Endothelial cell of umbilical vein (primary cell): ENCODE data around the gene SUFU. TPM values are rescaled to one million over a fixed set of nuclear protein-coding genes. Genes with fewer than 3 reads are reported as not detected.

ENCODE experiments used
- BruUV-seq: library from RNA; stranded (reverse); fragments of 400-500 nt; replicated peaks from 2 replicates; lab custom pipeline; 2021; lab: Mats Ljungman, UMichigan
- CTCF ChIA-PET: fragments of 300-600, 350-600 bp; sonication (Branson Sonifier 250); formaldehyde crosslinking; loops from one replicate; lab custom pipeline; 2021; ENCODE audit warnings: antibody characterized with exemption, inconsistent platforms; lab: Charles Lee
- POLR2A ChIA-PET: fragments of 300-600, 350-600 bp; sonication (Branson Sonifier 250); formaldehyde crosslinking; loops from one replicate; lab custom pipeline; 2021; ENCODE audit warnings: antibody characterized with exemption, inconsistent platforms; lab: Charles Lee
- DNase-seq: peaks from one replicate; pipeline ENCODE4 v3.0.0-alpha.2; 2011; ENCODE audit warnings: low read depth, low spot score
- FAIRE-seq: peaks from 2 replicates; lab custom pipeline; 2011; peaks lifted over from hg19 to GRCh38; lab: Jason Lieb, UNC
- H2AFZ ChIP-seq: 2 replicates; pipeline ENCODE4 v1.6.0; 2012; ENCODE audit warnings: low read depth, low read length, control low read depth, inconsistent platforms
- H3K27ac ChIP-seq: 2 replicates; pipeline ENCODE4 v1.5.1; 2011; ENCODE audit warnings: low read depth, mild to moderate bottlenecking, control low read depth, low read length, moderate library complexity; ENCODE audit not compliant: insufficient read depth
- H3K27me3 ChIP-seq, 2 experiments: 2 replicates each; pipeline versions ENCODE4 v1.6.0 to v1.6.1; 2011; ENCODE audit warnings: low read length in 2 of 2, mixed read lengths in 1 of 2; ENCODE audit not compliant: control insufficient read depth in 2 of 2, insufficient read depth in 2 of 2
- H3K36me3 ChIP-seq, 2 experiments: 2 replicates in 1 of 2; 3 replicates in 1 of 2; pipeline ENCODE4 v1.5.1; 2011; ENCODE audit warnings: low read length in 2 of 2, mild to moderate bottlenecking in 1 of 2, moderate library complexity in 1 of 2; ENCODE audit not compliant: control insufficient read depth in 2 of 2, insufficient read depth in 2 of 2; ENCODE audit errors: extremely low read depth in 1 of 2
- H3K4me1 ChIP-seq: 3 replicates; pipeline ENCODE4 v1.5.1; 2011; ENCODE audit warnings: mild to moderate bottlenecking, low read length; ENCODE audit not compliant: control insufficient read depth, insufficient read depth; ENCODE audit errors: extremely low read depth
- H3K4me2 ChIP-seq: 2 replicates; pipeline ENCODE4 v1.6.1; 2011; ENCODE audit warnings: low read length, control low read depth, mixed read lengths; ENCODE audit not compliant: insufficient read depth
- H3K4me3 ChIP-seq, 3 experiments: fragments of 200-600 bp in 1 of 3; sonication (generic), shearing (Covaris generic) in 1 of 3; replicated peaks in 1 of 3; 2 replicates each; pipeline ENCODE4 v1.5.1; 2011 to 2016; ENCODE audit warnings: control low read depth in 3 of 3, low read length in 3 of 3, mild to moderate bottlenecking in 2 of 3, inconsistent platforms in 1 of 3, low read depth in 1 of 3, moderate library complexity in 1 of 3; ENCODE audit not compliant: insufficient read depth in 1 of 3
- H3K79me2 ChIP-seq: 2 replicates; pipeline ENCODE4 v1.6.0; 2012; ENCODE audit warnings: low read length, inconsistent platforms; ENCODE audit not compliant: control insufficient read depth, insufficient read depth
- H3K9ac ChIP-seq: replicated peaks from 2 replicates; pipeline ENCODE3; 2011; ENCODE audit warnings: low read length, control low read depth; ENCODE audit not compliant: insufficient read depth; ENCODE audit errors: extremely low read depth
- H3K9me1 ChIP-seq: replicated peaks from 3 replicates; pipeline ENCODE4 v1.6.0; 2011; ENCODE audit warnings: mild to moderate bottlenecking, low read length; ENCODE audit not compliant: control insufficient read depth, insufficient read depth; ENCODE audit errors: extremely low read depth
- H3K9me3 ChIP-seq: replicated peaks from 2 replicates; pipeline ENCODE4 v1.5.1; 2012; ENCODE audit warnings: low read length, inconsistent platforms; ENCODE audit not compliant: control insufficient read depth, insufficient read depth
- H4K20me1 ChIP-seq: replicated peaks from 2 replicates; pipeline ENCODE3; 2011; ENCODE audit warnings: mild to moderate bottlenecking, low read length; ENCODE audit not compliant: control insufficient read depth, insufficient read depth; ENCODE audit errors: extremely low read depth
- CTCF ChIP-seq, 2 donors: IDR thresholded peaks; 1 replicate in 1 of 2; 2 replicates in 1 of 2; pipeline ENCODE4 v1.5.1; 2011; ENCODE audit warnings: low read length in 2 of 2, mild to moderate bottlenecking in 2 of 2, moderate library complexity in 2 of 2, control low read depth in 1 of 2, inconsistent platforms in 1 of 2, low read depth in 1 of 2; ENCODE audit not compliant: insufficient read depth in 1 of 2; ENCODE audit errors: extremely low read depth in 1 of 2
- GATA2 ChIP-seq: IDR thresholded peaks from 2 replicates; pipeline ENCODE4 v1.7.0; 2011; ENCODE audit warnings: low read depth, mild to moderate bottlenecking, moderate library complexity, mixed read lengths, low read length; ENCODE audit not compliant: insufficient read length, insufficient read depth
- JUN ChIP-seq: IDR thresholded peaks from 2 replicates; pipeline ENCODE4 v1.6.1; 2011; ENCODE audit warnings: borderline replicate concordance, low read depth; ENCODE audit not compliant: insufficient read length, insufficient read depth
- MAX ChIP-seq: IDR thresholded peaks from 2 replicates; pipeline ENCODE4 v1.6.1; 2011; ENCODE audit not compliant: insufficient read depth, insufficient read length
- POLR2AphosphoS5 ChIP-seq: IDR thresholded peaks from 2 replicates; pipeline ENCODE4 v1.6.1; 2012; ENCODE audit warnings: low read depth, mild to moderate bottlenecking, control low read depth, low read length, moderate library complexity; ENCODE audit not compliant: insufficient read depth
- dilution Hi-C: fragments of 300-500 bp; cut with MboI; formaldehyde crosslinking; loops from one replicate; pipeline ENCODE4 v1.15.0; 2019; ENCODE audit warnings: low sequenced_read_pairs; ENCODE audit not compliant: extremely low pct_ligation_motif_present
- intact Hi-C: fragments of 100-400 bp; cut with micrococcal nuclease; formaldehyde crosslinking; loops from one replicate; pipeline ENCODE4 v1.10.0; 2022
- polyA plus RNA-seq, 4 experiments: library from polyadenylated mRNA; depleted of rRNA in 3 of 4; stranded (reverse) in 3 of 4; unstranded in 1 of 4; fragments of >200 nt; gene quantifications; 2 replicates each; pipeline versions ENCODE4 v1.2.1 to v1.2.3, GENCODE V29; 2011 to 2012; ENCODE audit warnings: missing spikeins in 1 of 4
- total RNA-seq: library from RNA; stranded (reverse); gene quantifications from 2 replicates; pipeline ENCODE4 v1.2.3, GENCODE V29; 2021

The SUFU gene
- total and polyA plus RNA-seq, 2 donors (not counting 3 experiments of a cell fraction or from before 2014, with no cell fraction given): 10.1 to 16.3 TPM

- H3K27me3 ChIP-seq: no peaks in the 10 kb centered on the region
- no peak overlapping the region for H3K4me2 ChIP-seq
- no peak overlapping the region for H2AFZ ChIP-seq
- TF ChIP-seq POLR2AphosphoS5: no peak
- TF ChIP-seq CTCF (IDR thresholded peaks at IDR 0.05; ENCODE audit: extremely low read depth in 1 of 2, insufficient read depth in 1 of 2, low read depth in 1 of 2, low read length in 2 of 2): no peak
- no peak for TF ChIP-seq MAX
- TF ChIP-seq JUN: no peak
- H3K27ac ChIP-seq: no peak overlapping the region
- H3K9me1 ChIP-seq: no peaks in the 10 kb centered on the region
- peaks cover 0 to 7% of the 10 kb centered on the region in 2 experiments for H3K36me3 ChIP-seq
- CTCF ChIA-PET: no interaction called here
- POLR2A ChIA-PET: no interaction called here
- dilution Hi-C loops: no loop called here
- H4K20me1 ChIP-seq: no peaks in the 10 kb centered on the region
- no TSS peak for BruUV-seq
- H3K4me3 ChIP-seq: no peak overlapping the region
- no peak overlapping the region for H3K9ac ChIP-seq
- no peaks in the 10 kb centered on the region for H3K4me1 ChIP-seq
- H3K9me3 ChIP-seq: no peaks in the 10 kb centered on the region
- H3K79me2 ChIP-seq: no peaks in the 10 kb centered on the region
- FAIRE-seq (no peak), DNase-seq (no peak)
- intact Hi-C loops: no loop called here
Measured at GRCh38 chr10:102527546-102527945, 23.8 kb downstream of the SUFU start.

- TF ChIP-seq JUN (no peak), CTCF (IDR thresholded peaks at IDR 0.05; ENCODE audit: extremely low read depth in 1 of 2, insufficient read depth in 1 of 2, low read depth in 1 of 2, low read length in 2 of 2) (no peak), GATA2 (no peak), MAX (no peak)
- Histone ChIP-seq H2AFZ (no peak overlapping the region), H3K4me2 (no peak overlapping the region), H3K79me2 (no peaks in the 10 kb centered on the region), H3K4me3 (no peak overlapping the region), H3K4me1 (no peaks in the 10 kb centered on the region), H3K9ac (no peak overlapping the region), H3K27ac (no peak overlapping the region), H3K27me3 (no peaks in the 10 kb centered on the region), H4K20me1 (no peaks in the 10 kb centered on the region), H3K9me3 (no peaks in the 10 kb centered on the region), H3K36me3 (peaks cover 0 to 2% of the 10 kb centered on the region in 2 experiments), H3K9me1 (no peaks in the 10 kb centered on the region)
- DNase-seq (no peak), FAIRE-seq (no peak)
- CTCF ChIA-PET: no interaction called here
- POLR2A ChIA-PET: no interaction called here
- dilution Hi-C loops: no loop called here
- intact Hi-C loops: no loop called here
- BruUV-seq: no TSS peak
Measured at GRCh38 chr10:102534333-102534732, 30.6 kb downstream of the SUFU start.
